Heart right ventricle (tissue), 16 donors: ENCODE results near the gene TRAK1. TPM values are rescaled to one million over a fixed set of nuclear protein-coding genes. Genes with fewer than 3 reads are reported as not detected.

Source experiments
- ATAC-seq, 8 donors: fragments of 200-7000 bp; cut with Tn5 transposase; one replicate each; pipeline ENCODE4 v1.9.1; 2020; ENCODE audit warnings: mild to moderate bottlenecking in 8 of 8, moderate library complexity in 8 of 8, moderate number of reproducible peaks in 1 of 8
- DNase-seq, 2 donors: peaks; one replicate each; pipeline ENCODE4 v3.0.0-alpha.2; 2020
- H3K27ac ChIP-seq, 10 donors: fragments of 200-600 bp; sonication (generic) in 2 of 10; one replicate each; pipeline versions ENCODE4 v1.5.0 to v1.8.0; 2020 to 2022; ENCODE audit warnings: mild to moderate bottlenecking in 3 of 10
- H3K27me3 ChIP-seq, 7 donors: fragments of 200-600 bp; one replicate each; pipeline ENCODE4 v1.8.0; 2021 to 2022; ENCODE audit warnings: mild to moderate bottlenecking in 2 of 7
- H3K36me3 ChIP-seq, 9 donors: fragments of 200-600 bp; sonication (generic) in 1 of 9; one replicate each; pipeline versions ENCODE4 v1.5.0 to v1.8.0; 2020 to 2022; ENCODE audit warnings: mild to moderate bottlenecking in 2 of 9
- H3K4me1 ChIP-seq, 9 donors: fragments of 200-600 bp; sonication (generic) in 1 of 9; one replicate each; pipeline versions ENCODE4 v1.5.0 to v1.8.0; 2020 to 2022; ENCODE audit warnings: mild to moderate bottlenecking in 4 of 9
- H3K4me3 ChIP-seq, 10 donors: fragments of 200-600 bp; sonication (generic) in 2 of 10; one replicate each; pipeline versions ENCODE4 v1.5.0 to v1.8.0; 2020 to 2022; ENCODE audit warnings: mild to moderate bottlenecking in 7 of 10, moderate library complexity in 2 of 10
- H3K9me3 ChIP-seq, 11 donors: fragments of 200-600 bp in 10 of 11; sonication (generic) in 2 of 11; one replicate each; pipeline versions ENCODE4 v1.5.0 to v1.8.0; 2013 to 2022; ENCODE audit warnings: mild to moderate bottlenecking in 2 of 11, control low read depth in 1 of 11, moderate library complexity in 1 of 11
- WGBS, 2 donors: extraction: QIAGEN DNeasy Blood & Tissue Kit; methylation state at CpG; one replicate each; pipeline ENCODE4 v1.1.7; 2013; ENCODE audit warnings: inconsistent platforms in 1 of 2; 5-methylcytosine and 5-hydroxymethylcytosine counted together
- intact Hi-C, 10 donors: fragments of 100-400 bp; cut with DNase I; formaldehyde crosslinking; loops; one replicate each; pipeline versions ENCODE4 v1.11.1 to v1.14.2; 2022
- polyA plus RNA-seq, 2 donors: library from polyadenylated mRNA; stranded (reverse); fragments of 200-250 nt; gene quantifications; one replicate each; pipeline ENCODE4 v1.2.3, GENCODE V29; 2013
- total RNA-seq, 10 donors: library from RNA; stranded (reverse); fragmentation: NEBNext Ultra II Directional in 3 of 10; extraction: Animal tissue kit (Norgen Biotek cat#: 25700) in 3 of 10; gene quantifications; one replicate each; pipeline versions ENCODE4 v1.2.1 to v1.2.4, GENCODE V29; 2021 to 2023
- TF ChIP-seq, protein P1 (sequence below), 9 donors: fragments of 200-600 bp; sonication (generic) in 2 of 9; IDR thresholded peaks; one replicate each; pipeline versions ENCODE4 v1.5.0 to v1.8.0; 2021 to 2022; ENCODE audit warnings: antibody characterized with exemption in 9 of 9, mild to moderate bottlenecking in 5 of 9, moderate library complexity in 1 of 9
- donor health status: Arrhythmogenic right ventricular cardiomyopathy.
- donor health status: ischemic (EF 13 %, LVEDD 7.1; RV severe dilation, severe dysfunction).
- donor health status: healthy with polysubstance abuse.
- donor health status: DM: no; HTN: yes; CAD: no.
- donor health status: DM: no; HTN: no; CAD: no.
- donor health status: ischemic (EF 25% LVEDD 6.9; RV normal size, moderate dysfunction).
- donor health status: ischemic (EF 25% LVEDD 5.7; RV mildly dilated, moderate dysfunction).
- donor health status: healthy.
- donor health status: DM: yes; HTN: yes; CAD: no.
- donor health status: Ischemic cardiomyopathy.
- donor health status: ischemic (EF 35%, LVEDD 5.7; RV mildly dilated, moderate dysfunction).
- donor health status: nonischemic (EF 11% LVEDD 7.7; RV severe dilation, severe dysfunction).
- donor health status: DM: yes; HTN: yes; CAD: no.
- donor health status: PGD.
- donor health status: ischemic (EF 29% LVEDD 5.4; RV normal size, mild dysfunction).
- donor health status: nonischemic (EF 23%, LVEDD 6.1; RV moderate dilation, normal function).

Gene TRAK1
- total and polyA plus RNA-seq, 12 donors = 35.5 to 423 (median 303) TPM

DNA sequence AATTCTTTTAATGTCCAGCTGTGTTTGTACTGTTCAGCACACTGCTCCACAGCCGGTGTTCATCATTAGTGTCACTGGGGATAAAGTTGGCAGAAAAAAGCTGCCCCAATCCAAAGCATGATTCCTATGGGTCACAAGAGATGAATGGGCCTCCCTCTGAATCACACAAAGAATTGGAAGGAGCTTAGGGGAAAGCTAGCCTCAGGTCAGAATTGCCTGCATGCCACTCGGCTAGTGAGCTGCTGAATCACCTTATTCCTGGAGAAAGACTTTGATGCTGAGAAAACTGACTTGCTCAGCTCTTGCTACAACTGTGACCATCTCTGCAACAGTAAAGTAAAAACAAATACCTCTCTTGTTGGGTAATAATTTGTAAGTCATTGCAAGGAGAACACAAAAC is 171.4 kb downstream of the TRAK1 start:
- 48 to 54% methylated on average over 2 of the region's 2 CpGs for WGBS, 2 donors
- TF ChIP-seq, protein P1, sequence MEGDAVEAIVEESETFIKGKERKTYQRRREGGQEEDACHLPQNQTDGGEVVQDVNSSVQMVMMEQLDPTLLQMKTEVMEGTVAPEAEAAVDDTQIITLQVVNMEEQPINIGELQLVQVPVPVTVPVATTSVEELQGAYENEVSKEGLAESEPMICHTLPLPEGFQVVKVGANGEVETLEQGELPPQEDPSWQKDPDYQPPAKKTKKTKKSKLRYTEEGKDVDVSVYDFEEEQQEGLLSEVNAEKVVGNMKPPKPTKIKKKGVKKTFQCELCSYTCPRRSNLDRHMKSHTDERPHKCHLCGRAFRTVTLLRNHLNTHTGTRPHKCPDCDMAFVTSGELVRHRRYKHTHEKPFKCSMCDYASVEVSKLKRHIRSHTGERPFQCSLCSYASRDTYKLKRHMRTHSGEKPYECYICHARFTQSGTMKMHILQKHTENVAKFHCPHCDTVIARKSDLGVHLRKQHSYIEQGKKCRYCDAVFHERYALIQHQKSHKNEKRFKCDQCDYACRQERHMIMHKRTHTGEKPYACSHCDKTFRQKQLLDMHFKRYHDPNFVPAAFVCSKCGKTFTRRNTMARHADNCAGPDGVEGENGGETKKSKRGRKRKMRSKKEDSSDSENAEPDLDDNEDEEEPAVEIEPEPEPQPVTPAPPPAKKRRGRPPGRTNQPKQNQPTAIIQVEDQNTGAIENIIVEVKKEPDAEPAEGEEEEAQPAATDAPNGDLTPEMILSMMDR (IDR thresholded peaks at IDR 0.05) = no peak
- DNase-seq (no peak), ATAC-seq (peak in 1 of 8 donors; percentile 33)
- Histone ChIP-seq H3K4me1 (peaks cover 0 to 34% (median 17%) of the 10 kb centered on the region in 9 donors), H3K27me3 (peaks cover 17 to 95% (median 85%) of the 10 kb centered on the region in 7 donors), H3K36me3 (no peaks in the 10 kb centered on the region), H3K4me3 (no peak overlapping the region), H3K27ac (no peak overlapping the region), H3K9me3 (no peaks in the 10 kb centered on the region)
- intact Hi-C loops = loop anchor here in 1 of 10 donors (1.0 kb wide), 1 partner anchor 49 kb away; no protein-coding TSS in a partner anchor

DNA sequence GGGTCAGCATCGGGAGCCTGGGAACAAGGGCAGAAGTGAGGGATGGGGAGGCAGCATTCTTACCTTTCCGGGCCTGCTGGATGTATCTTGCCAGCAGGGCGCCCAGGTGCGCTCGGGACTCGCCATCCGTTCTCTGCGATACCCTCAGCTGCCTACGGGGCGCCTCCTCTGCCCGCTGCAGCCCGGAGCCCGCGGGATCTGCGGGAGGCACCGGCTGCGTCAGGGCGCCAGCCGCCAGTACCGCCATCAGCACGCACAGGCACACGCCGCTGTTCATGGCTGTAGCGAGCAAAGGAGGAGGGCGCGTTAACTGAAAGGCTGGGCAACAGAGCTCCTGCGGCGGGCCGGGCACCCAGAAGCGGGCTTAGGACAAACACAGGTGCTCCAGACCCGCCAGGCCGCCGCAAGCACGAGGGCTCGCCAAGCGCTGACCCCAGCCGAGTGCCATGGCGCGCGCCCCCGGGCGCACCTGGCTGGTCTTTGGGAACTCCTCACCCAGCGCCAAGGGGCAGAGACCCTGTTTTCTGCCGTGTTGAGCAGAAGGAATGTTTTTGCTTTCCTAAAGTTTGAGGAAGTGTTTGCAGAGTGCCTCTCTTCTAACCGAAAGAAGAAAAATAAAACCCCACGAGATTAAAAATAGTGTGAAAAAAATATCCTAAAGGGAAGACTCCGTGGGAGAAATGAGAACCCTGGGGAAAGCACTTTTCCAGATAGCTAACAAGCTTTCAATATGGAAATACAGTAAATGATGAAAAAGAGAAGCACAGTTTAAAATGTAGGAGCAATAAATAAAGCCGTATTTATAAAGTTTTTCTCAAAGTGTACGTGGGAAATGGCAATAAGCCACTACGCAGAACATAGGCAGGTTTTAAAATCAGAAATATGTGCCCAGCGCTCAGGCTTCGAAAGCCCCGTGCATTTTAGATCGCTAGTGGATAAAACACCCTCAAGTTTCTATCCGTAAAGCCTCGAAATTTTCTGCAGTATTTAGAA is 172.5 kb downstream of the TRAK1 start:
- TF ChIP-seq, protein P1 (IDR thresholded peaks at IDR 0.05) = no peak
- Histone ChIP-seq H3K27ac (no peak overlapping the region), H3K9me3 (no peaks in the 10 kb centered on the region), H3K4me3 (peak overlapping the region in 6 of 10 donors; percentile 8 to 39 (median 20)), H3K27me3 (peaks cover 17 to 96% (median 91%) of the 10 kb centered on the region in 7 donors), H3K4me1 (peaks cover 0 to 34% (median 17%) of the 10 kb centered on the region in 9 donors), H3K36me3 (no peaks in the 10 kb centered on the region)
- no peak for ATAC-seq
- 10 to 12% methylated on average over 54 to 56 of the region's 56 CpGs for WGBS, 2 donors
- no peak for DNase-seq
- intact Hi-C loops = no loop called here

DNA sequence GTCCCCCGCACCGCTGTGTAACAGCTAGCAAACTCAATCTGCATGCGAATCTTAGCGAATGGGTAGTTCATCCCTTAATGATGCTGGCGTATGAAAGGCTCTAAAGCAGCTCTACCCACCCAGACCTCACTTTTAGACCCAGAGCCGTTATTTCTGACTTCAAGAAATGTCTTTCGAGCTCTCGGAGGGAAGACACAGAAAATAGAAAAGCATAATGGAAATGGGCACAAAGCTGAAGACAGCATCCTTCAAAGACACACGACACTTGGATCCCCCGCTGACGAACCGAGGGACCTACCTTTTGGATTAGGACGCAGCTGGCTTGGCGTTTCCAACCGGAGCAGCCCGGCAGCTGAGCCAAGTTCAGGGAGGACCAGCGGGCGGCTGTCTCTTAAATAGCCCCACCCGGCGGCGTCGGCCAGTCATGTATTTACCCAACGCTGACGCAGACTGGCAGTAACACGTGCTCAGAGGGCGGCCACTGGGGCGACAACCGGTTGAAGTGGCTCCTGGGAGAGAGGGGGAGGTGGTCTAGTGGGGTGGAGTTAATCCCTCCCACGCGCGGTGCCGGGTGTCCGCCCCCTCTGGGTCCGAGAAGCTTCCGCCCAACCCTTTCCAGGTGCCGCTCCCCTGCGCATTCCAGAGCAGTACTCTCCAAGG is 173.4 kb downstream of the TRAK1 start:
- peaks cover 0 to 34% (median 17%) of the 10 kb centered on the region in 9 donors for H3K4me1 ChIP-seq
- H3K27me3 ChIP-seq = peaks cover 17 to 96% (median 93%) of the 10 kb centered on the region in 7 donors
- WGBS, 2 donors = 9 to 10% methylated on average over 37 of the region's 37 CpGs
- peak in 3 of 8 donors; percentile 39 to 64 (median 52) for ATAC-seq
- no peaks in the 10 kb centered on the region for H3K36me3 ChIP-seq
- H3K9me3 ChIP-seq = no peaks in the 10 kb centered on the region
- TF ChIP-seq, protein P1 (IDR thresholded peaks at IDR 0.05) = no peak
- no peak for DNase-seq
- intact Hi-C loops = no loop called here
- no peak overlapping the region for H3K4me3 ChIP-seq
- H3K27ac ChIP-seq = no peak overlapping the region
